Left ventricle myocardium superior (tissue), 1 donor: Measurements from ENCODE around the gene CFAP299. TPM values are rescaled to one million over a fixed set of nuclear protein-coding genes. Genes with fewer than 3 reads are reported as not detected.
"Not testable (repeated sequence)": the region's sequence is repeated elsewhere in the genome, so short reads cannot be mapped to it uniquely, and the experiment has no call there.

Experiments used
- ATAC-seq: fragments of 200-7000 bp; cut with Tn5 transposase; one replicate; pipeline ENCODE4 v1.9.1; 2020; ENCODE audit warnings: mild to moderate bottlenecking, moderate library complexity
- DNase-seq: peaks from one replicate; pipeline ENCODE4 v3.0.0-alpha.2; 2020
- intact Hi-C: fragments of 100-400 bp; cut with micrococcal nuclease; formaldehyde crosslinking; loops from one replicate; pipeline ENCODE4 v1.11.0; 2022
- total RNA-seq: library from RNA; stranded (reverse); fragmentation: NEBNext Ultra II Directional; extraction: Animal tissue kit (Norgen Biotek cat#: 25700); gene quantifications from one replicate; pipeline ENCODE4 v1.2.1, GENCODE V29; 2021
- donor health status: DM: no; HTN: yes; CAD: no; lungs with severe emphysema.

Gene CFAP299
- total RNA-seq, 1 donor from 2014 or later = not detected

GRCh38 chr4:80425124-80426100 is 89.9 kb downstream of the CFAP299 start:
- DNase-seq (no peak), ATAC-seq (no peak)
- intact Hi-C loops = no loop called here

- intact Hi-C loops = no loop called here
- DNase-seq (no peak), ATAC-seq (no peak)
Observed at GRCh38 chr4:80431203-80431965, 95.9 kb downstream of the CFAP299 start.

- ATAC-seq (no peak), DNase-seq (no peak)
- intact Hi-C loops = no loop called here
Observed at GRCh38 chr4:80434238-80434637, 98.7 kb downstream of the CFAP299 start.

- intact Hi-C loops = no loop called here
- ATAC-seq (no peak), DNase-seq (no peak)
Observed at GRCh38 chr4:80438016-80438415, 102.5 kb downstream of the CFAP299 start.

DNA sequence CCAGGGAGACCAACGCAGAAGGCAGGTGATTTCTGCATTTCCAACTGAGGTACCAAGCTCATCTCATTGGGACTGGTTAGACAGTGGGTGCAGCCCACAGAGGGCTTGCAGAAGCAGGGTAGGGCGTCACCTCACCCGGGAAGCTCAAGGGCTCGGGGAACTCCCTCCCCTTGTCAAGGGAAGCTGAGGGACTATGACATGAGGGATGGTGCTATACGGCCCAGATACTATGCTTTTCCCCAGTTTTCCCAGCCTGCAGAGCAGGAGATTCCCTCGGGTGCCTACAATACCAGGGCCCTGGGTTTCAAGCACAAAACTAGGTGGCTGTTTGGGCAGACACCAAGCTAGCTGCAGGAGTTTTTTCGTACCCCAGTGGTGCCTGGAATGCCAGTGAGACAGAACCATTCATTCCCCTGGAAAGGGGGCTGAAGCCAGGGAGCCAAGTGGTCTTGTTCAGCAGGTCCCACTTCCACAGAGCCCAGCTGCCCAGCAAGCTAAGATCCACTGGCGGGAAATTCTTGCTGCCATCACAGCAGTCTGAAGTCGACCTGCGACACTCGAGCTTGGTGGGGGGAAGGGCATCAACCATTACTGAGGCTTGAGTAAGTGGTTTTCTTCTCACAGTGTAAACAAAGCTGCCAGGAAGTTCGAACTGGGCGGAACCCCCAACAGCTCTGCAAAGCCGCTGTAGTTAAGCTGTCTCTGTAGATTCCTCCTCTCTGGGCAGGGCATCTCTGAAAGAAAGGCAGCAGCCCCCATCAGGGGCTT is 103.9 kb downstream of the CFAP299 start:
- DNase-seq, ATAC-seq, intact Hi-C loops: not testable (repeated sequence)

GRCh38 chr4:80446248-80446647 is 110.7 kb downstream of the CFAP299 start:
- intact Hi-C loops = no loop called here
- DNase-seq = no peak
- no peak for ATAC-seq

DNA sequence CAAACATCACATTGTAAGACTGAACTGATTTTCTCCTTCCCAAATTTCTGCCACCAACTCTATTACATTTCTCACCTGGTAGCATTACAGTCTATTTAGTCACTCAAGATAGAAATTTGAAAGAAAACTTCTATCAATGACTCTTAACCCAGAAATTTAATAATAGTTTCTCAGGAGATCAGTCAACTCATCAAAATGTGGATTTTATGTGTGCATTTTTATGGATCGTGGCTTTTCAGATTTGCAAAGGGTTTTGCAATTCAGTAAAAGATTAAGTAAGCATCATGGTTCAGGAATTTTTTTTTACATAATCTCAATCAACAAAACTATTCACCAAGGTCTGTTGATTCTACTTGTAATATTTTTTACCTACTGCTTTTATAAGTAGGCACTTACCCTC is 111.1 kb downstream of the CFAP299 start:
- no peak for DNase-seq
- no peak for ATAC-seq
- intact Hi-C loops = no loop called here

DNA sequence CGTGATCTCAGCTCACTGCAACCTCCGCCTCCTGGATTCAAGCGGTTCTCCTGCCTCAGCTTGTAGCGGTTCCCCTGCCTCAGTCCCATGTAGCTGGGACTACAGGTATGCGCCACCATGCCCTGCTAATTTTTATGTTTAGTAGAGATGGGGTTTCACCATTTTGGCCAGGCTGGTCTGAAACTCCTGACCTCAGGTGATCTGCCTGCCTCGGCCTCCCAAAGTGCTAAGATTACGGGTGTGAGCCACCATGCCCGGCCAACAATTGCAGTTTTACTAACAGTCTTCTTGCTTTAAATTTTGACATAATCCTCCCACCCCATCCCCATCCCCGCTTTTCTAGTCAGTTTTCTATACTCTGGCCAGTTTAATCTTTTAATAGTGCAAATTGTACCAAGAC is 112.0 kb downstream of the CFAP299 start:
- no peak for ATAC-seq
- no peak for DNase-seq
- intact Hi-C loops = no loop called here

DNA sequence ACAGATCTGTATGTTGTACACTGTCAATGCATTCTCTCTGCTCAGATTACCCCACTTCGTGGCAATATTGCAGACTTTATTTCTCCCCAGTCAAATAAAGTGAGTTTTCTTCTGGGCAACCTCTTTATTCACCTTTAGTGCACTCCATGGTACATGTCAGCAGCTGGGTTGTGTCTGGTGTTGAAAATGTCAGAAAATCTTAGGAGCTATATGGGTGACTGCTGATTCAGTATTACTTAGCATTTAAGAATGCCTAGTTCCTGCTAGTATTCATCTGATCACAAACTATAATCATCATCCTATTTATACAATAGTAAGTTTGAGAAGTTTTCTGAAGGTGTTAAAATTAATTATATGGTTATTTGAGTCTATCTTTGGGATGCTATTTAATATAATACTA is 112.5 kb downstream of the CFAP299 start:
- intact Hi-C loops = no loop called here
- DNase-seq (no peak), ATAC-seq (no peak)

DNA sequence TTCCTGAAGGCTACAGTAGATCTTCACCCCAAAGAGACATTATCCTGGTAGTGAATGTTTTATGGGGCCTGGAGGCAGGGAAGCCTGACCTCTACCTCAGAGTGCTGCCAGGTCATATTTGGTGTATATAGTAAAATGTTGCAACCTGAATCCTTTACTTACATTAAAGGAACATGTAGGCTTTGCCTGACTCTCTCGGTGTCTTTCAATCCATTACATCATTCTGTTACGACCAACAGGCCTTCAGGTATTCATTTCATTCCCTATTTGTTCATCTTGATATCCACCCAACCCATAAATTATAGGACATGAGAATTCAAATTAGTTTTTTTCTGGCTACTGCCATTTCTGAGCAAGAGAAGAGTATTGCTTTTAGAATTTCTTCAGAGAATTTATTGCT is 116.5 kb downstream of the CFAP299 start:
- no peak for DNase-seq
- ATAC-seq = no peak
- intact Hi-C loops = no loop called here

DNA sequence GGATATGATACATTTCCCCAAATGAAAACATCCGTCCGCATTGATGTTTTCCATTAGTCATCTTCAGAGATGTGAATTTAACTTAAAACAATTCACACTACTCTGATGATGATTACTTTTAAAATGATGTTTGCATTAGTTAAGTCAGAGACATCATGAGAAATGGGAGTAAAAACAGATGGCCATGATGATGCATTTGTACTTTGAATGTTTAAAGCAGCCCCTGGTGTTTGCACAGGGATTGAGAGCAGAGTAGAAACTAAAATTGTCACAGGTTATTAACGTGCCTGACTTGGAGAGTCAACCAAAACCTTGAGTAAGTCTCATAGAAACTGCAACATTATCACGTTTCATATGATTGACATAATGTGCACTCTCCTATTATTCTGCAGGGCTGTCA is 117.2 kb downstream of the CFAP299 start:
- DNase-seq = no peak
- intact Hi-C loops = no loop called here
- no peak for ATAC-seq

GRCh38 chr4:80454040-80454439 is 118.5 kb downstream of the CFAP299 start:
- no peak for DNase-seq
- intact Hi-C loops = no loop called here
- no peak for ATAC-seq

DNA sequence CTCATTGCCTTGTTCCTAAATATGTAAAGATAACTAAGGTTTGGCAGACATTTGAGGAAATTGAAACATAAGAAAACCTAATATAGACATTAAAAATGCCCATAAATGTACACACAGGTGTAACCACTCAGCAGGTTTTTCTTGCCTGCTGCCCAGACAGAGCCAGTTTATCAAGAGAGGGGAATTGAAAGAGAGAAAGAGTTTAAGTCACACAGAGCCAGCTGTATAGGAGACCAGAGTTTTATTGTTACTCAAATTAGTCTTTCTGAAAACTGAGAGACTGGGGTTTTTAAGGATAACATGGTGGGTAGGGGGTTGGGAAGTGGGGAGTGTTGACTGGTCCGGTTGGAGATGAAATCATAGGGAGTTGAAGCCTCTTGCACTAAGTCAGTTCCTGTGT is 119.0 kb downstream of the CFAP299 start:
- no peak for ATAC-seq
- intact Hi-C loops = no loop called here
- DNase-seq = no peak

- DNase-seq = no peak
- intact Hi-C loops = no loop called here
- no peak for ATAC-seq
Observed at GRCh38 chr4:80459918-80460473, 124.5 kb downstream of the CFAP299 start.

DNA sequence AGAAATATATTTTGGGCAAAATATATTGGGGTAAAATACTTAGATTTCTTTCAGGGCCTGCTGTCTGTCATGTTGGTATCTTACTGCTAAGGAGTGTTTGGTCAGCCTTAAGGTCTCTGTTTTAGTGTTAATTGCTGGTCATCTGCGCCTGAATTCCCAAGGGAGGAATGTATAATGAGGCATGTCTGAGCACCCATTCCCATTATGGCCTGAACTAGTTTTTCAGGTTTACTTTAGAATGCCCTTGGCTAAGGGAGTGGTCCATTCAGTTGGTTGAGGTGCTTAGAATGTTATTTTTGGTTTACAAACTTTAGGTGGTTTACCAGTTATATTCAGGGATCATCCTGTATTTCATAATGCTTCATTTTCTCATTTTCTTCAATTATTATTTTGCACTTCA is 125.9 kb downstream of the CFAP299 start:
- intact Hi-C loops = no loop called here
- ATAC-seq (no peak), DNase-seq (no peak)

DNA sequence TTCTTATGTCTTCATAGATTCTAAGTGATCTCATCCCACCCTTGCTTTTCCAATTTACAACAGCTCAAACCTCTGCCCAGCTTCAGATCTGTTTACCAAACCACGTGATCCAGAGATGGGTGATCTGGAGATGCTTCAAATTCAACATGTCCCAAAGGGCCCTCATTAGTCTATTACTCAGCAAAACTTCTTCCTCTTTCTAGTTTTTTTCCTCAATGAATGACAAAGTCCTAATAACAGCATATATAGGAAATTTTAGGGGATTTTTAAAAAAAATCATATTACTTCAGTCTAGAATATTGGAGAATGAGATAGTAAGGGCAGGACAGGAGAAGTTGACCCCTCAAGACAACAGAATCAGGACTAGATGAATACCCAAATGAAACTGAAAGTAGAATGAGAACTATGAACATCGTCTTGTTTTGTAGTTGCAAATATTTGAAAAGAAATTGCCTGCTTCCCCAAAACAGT is 127.1 kb downstream of the CFAP299 start:
- intact Hi-C loops = no loop called here
- no peak for ATAC-seq

DNA sequence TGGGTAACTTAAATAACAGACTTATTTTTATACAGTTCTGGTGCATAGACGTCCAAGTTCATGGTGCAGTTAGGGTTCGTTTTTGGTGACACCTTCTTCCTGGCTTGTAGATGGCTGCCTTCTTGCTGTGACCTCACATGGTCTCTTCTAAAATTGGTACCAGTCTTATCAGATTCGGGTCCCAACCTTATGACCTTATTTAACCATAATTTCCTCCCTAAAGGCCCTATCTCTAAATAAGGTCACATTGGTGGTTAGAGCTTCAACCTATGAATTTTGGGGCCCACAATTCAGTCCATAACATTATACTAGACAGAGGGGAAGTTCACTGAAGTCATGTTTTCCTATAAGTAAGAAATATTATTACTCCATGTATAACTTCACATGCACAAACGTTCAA is 128.0 kb downstream of the CFAP299 start:
- intact Hi-C loops = no loop called here
- DNase-seq = no peak
- ATAC-seq = no peak

More for the DNA sequence above, 127.1 kb downstream of the CFAP299 start:
- no peak for DNase-seq

DNA sequence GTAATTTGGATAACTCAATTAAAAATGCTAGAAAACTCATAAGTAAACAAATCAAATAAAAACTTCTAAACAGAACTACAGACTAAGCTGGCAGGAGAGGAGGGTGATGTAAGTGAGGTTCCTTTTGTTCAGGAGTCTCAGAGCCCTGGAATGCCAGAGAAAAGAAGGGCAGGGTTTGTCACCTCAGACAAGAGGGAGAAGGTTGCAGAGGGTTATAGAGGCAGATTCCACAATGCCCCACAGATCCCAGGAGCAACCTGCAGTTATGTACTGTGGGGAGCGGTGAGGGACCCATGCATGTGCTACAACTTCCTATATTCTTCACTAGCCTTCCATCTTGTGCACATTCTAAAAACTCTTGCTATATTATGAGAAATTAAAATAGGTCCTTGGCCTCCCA is 129.7 kb downstream of the CFAP299 start:
- no peak for ATAC-seq
- intact Hi-C loops = no loop called here
- DNase-seq = no peak

GRCh38 chr4:80465736-80466135 is 130.2 kb downstream of the CFAP299 start:
- ATAC-seq (no peak), DNase-seq (no peak)
- intact Hi-C loops = no loop called here
